GM23338 (cell line): ENCODE data around the gene ANTXR2. TPM values are rescaled to one million over a fixed set of nuclear protein-coding genes. Genes with fewer than 3 reads are reported as not detected.

Experiments used
- ATAC-seq: fragments of 200-7000 bp; cut with Tn5 transposase; 3 replicates; pipeline ENCODE4 v1.9.1; 2020
- DNase-seq: peaks from one replicate; pipeline ENCODE4 v3.0.0-alpha.2; 2015; ENCODE audit warnings: low spot score
- H2AFZ ChIP-seq: fragments of 200-600 bp; sonication (generic); 2 replicates; pipeline ENCODE4 v1.8.0; 2016; ENCODE audit warnings: antibody characterized with exemption, mild to moderate bottlenecking, moderate library complexity
- H3F3A ChIP-seq: fragments of 200-600 bp; sonication (generic); replicated peaks from 2 replicates; pipeline ENCODE4 v1.8.0; 2017; ENCODE audit warnings: antibody characterized with exemption, mixed run types, low read depth
- H3K27ac ChIP-seq: fragments of 200-600 bp; sonication (generic); 2 replicates; pipeline ENCODE4 v1.6.1; 2016; ENCODE audit warnings: low read depth
- H3K27me3 ChIP-seq: fragments of 200-600 bp; sonication (generic); 2 replicates; pipeline ENCODE4 v1.8.0; 2016; ENCODE audit warnings: mild to moderate bottlenecking, mixed run types, moderate library complexity; ENCODE audit not compliant: insufficient read depth
- H3K36me3 ChIP-seq: fragments of 200-600 bp; sonication (generic); 2 replicates; pipeline ENCODE4 v1.8.0; 2016; ENCODE audit warnings: mild to moderate bottlenecking; ENCODE audit not compliant: insufficient read depth
- H3K4me1 ChIP-seq: fragments of 200-600 bp; sonication (generic); 2 replicates; pipeline ENCODE4 v1.8.0; 2016; ENCODE audit warnings: mild to moderate bottlenecking, moderate library complexity; ENCODE audit not compliant: insufficient read depth
- H3K4me2 ChIP-seq: fragments of 200-600 bp; sonication (generic); 2 replicates; pipeline ENCODE4 v1.7.1; 2017; ENCODE audit warnings: mixed run types
- H3K4me3 ChIP-seq: fragments of 200-600 bp; sonication (generic); 2 replicates; pipeline ENCODE4 v1.6.1; 2016; ENCODE audit warnings: mixed run types
- H3K79me2 ChIP-seq: fragments of 200-600 bp; sonication (generic); replicated peaks from 2 replicates; pipeline ENCODE4 v1.8.0; 2017; ENCODE audit warnings: mild to moderate bottlenecking; ENCODE audit not compliant: insufficient read depth
- H3K9me2 ChIP-seq: fragments of 200-600 bp; sonication (generic); 2 replicates; pipeline ENCODE4 v1.8.0; 2017; ENCODE audit not compliant: insufficient read depth
- H4K20me1 ChIP-seq: fragments of 200-600 bp; sonication (generic); replicated peaks from 2 replicates; pipeline ENCODE4 v1.8.0; 2017; ENCODE audit warnings: mild to moderate bottlenecking; ENCODE audit not compliant: insufficient read depth
- H3K27ac Mint-ChIP-seq: 2 replicates; pipeline ENCODE4 v1.8.0; 2020; ENCODE audit warnings: inconsistent platforms, mild to moderate bottlenecking, moderate library complexity, mixed read lengths
- H3K27me3 Mint-ChIP-seq: 3 replicates; pipeline ENCODE4 v1.8.0; 2022; ENCODE audit warnings: low read depth, mild to moderate bottlenecking, moderate library complexity, mixed read lengths, inconsistent platforms; ENCODE audit not compliant: insufficient read depth, poor library complexity
- H3K36me3 Mint-ChIP-seq: 3 replicates; pipeline ENCODE4 v1.8.0; 2021; ENCODE audit warnings: low read depth, mild to moderate bottlenecking, inconsistent platforms, moderate library complexity, mixed read lengths
- H3K4me1 Mint-ChIP-seq: 3 replicates; pipeline ENCODE4 v1.8.0; 2020; ENCODE audit warnings: mild to moderate bottlenecking, inconsistent platforms, mixed read lengths
- H3K4me3 Mint-ChIP-seq: 3 replicates; pipeline ENCODE4 v1.8.0; 2021; ENCODE audit warnings: moderate library complexity, mild to moderate bottlenecking, inconsistent platforms, mixed read lengths
- H3K9me3 Mint-ChIP-seq: 3 replicates; pipeline ENCODE4 v1.8.0; 2020; ENCODE audit warnings: moderate library complexity, mild to moderate bottlenecking, inconsistent platforms, mixed read lengths
- CREB1 ChIP-seq: fragments of 250-450 bp; sonication (Bioruptor Pico); IDR thresholded peaks from 2 replicates; pipeline ENCODE4 v1.5.0; 2020; ENCODE audit warnings: low read depth, mild to moderate bottlenecking, moderate library complexity
- EZH2 ChIP-seq: fragments of 200-600 bp; sonication (generic); IDR thresholded peaks from one replicate; pipeline ENCODE4 v1.8.0; 2017; ENCODE audit warnings: antibody characterized with exemption, mild to moderate bottlenecking, low read depth; ENCODE audit not compliant: unreplicated experiment
- JUNB ChIP-seq: IDR thresholded peaks from one replicate; pipeline ENCODE4 v1.6.1; 2016; ENCODE audit warnings: antibody characterized with exemption; ENCODE audit not compliant: unreplicated experiment
- NANOG ChIP-seq: IDR thresholded peaks from 2 replicates; pipeline ENCODE4 v1.6.1; 2016; ENCODE audit warnings: antibody characterized with exemption, borderline replicate concordance
- POLR2AphosphoS5 ChIP-seq: IDR thresholded peaks from 2 replicates; pipeline ENCODE4 v1.6.1; 2016; ENCODE audit warnings: antibody characterized with exemption, low read depth
- STAT1 ChIP-seq: IDR thresholded peaks from one replicate; pipeline ENCODE4 v1.6.1; 2016; ENCODE audit warnings: antibody characterized with exemption; ENCODE audit not compliant: unreplicated experiment
- ZNF114 ChIP-seq: fragments of 250-450 bp; sonication (Bioruptor Pico); IDR thresholded peaks from 2 replicates; pipeline ENCODE4 v1.5.0; 2020; ENCODE audit warnings: mild to moderate bottlenecking, moderate library complexity
- ZNF331 ChIP-seq: fragments of 250-450 bp; sonication (Bioruptor Pico); IDR thresholded peaks from 2 replicates; pipeline ENCODE4 v1.5.0; 2020; ENCODE audit warnings: low read depth, mild to moderate bottlenecking, moderate library complexity
- polyA plus RNA-seq: library from polyadenylated mRNA; unstranded; fragments of >200 nt; fragmentation: Nextera tagmentation; extraction: Ambion mirVana; gene quantifications from 2 replicates; pipeline ENCODE4 v1.2.1, GENCODE V29; 2016
- total RNA-seq: library from RNA; depleted of rRNA; stranded (reverse); fragments of >200 nt; shearing (Covaris generic); gene quantifications from 2 replicates; pipeline ENCODE4 v1.2.3, GENCODE V29; 2014
- TF ChIP-seq, protein P1 (sequence below): IDR thresholded peaks from one replicate; pipeline ENCODE4 v1.6.1; 2018; ENCODE audit warnings: antibody characterized with exemption; ENCODE audit not compliant: unreplicated experiment
- TF ChIP-seq, protein P2 (sequence below), 2 experiments: fragments of 200-600 bp in 1 of 2; sonication (generic) in 1 of 2; conservative IDR thresholded peaks; 2 replicates each; pipeline versions ENCODE4 v1.5.1 to v1.6.1; 2016 to 2017; ENCODE audit warnings: antibody characterized with exemption in 2 of 2, low read depth in 2 of 2, mild to moderate bottlenecking in 2 of 2, moderate library complexity in 1 of 2
- TF ChIP-seq, protein P3 (sequence below): IDR thresholded peaks from 2 replicates; pipeline ENCODE4 v1.6.1; 2016; ENCODE audit warnings: antibody characterized with exemption
- TF ChIP-seq, protein P4 (sequence below): fragments of 250-450 bp; sonication (Bioruptor Pico); IDR thresholded peaks from 2 replicates; pipeline ENCODE4 v1.5.0; 2020; ENCODE audit warnings: mild to moderate bottlenecking, moderate library complexity

The ANTXR2 gene
- total and polyA plus RNA-seq, 2 experiments from 2014 or later, result 2.0 to 5.3 TPM

DNA sequence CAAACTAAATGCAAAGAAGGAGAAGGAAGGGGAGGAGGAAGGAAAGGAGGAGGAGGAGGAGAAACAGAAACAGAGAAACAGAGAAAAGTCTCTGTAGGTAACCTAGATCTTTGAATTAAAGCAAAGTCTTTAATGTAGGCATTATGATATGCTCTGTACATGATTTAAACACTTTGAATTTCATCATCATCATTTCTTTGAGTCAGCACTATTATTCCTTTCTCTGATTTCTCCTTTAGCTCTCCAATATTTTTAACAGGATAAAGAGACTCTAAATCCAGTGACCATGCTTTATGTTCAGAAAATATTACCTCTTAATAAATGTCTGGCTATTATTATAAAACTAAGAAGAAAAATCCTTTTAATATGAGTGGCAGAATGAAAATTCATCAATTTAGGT, 124.3 kb downstream of the ANTXR2 start (continued):
- TF ChIP-seq, protein P1, sequence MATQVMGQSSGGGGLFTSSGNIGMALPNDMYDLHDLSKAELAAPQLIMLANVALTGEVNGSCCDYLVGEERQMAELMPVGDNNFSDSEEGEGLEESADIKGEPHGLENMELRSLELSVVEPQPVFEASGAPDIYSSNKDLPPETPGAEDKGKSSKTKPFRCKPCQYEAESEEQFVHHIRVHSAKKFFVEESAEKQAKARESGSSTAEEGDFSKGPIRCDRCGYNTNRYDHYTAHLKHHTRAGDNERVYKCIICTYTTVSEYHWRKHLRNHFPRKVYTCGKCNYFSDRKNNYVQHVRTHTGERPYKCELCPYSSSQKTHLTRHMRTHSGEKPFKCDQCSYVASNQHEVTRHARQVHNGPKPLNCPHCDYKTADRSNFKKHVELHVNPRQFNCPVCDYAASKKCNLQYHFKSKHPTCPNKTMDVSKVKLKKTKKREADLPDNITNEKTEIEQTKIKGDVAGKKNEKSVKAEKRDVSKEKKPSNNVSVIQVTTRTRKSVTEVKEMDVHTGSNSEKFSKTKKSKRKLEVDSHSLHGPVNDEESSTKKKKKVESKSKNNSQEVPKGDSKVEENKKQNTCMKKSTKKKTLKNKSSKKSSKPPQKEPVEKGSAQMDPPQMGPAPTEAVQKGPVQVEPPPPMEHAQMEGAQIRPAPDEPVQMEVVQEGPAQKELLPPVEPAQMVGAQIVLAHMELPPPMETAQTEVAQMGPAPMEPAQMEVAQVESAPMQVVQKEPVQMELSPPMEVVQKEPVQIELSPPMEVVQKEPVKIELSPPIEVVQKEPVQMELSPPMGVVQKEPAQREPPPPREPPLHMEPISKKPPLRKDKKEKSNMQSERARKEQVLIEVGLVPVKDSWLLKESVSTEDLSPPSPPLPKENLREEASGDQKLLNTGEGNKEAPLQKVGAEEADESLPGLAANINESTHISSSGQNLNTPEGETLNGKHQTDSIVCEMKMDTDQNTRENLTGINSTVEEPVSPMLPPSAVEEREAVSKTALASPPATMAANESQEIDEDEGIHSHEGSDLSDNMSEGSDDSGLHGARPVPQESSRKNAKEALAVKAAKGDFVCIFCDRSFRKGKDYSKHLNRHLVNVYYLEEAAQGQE, result no peak
- TF ChIP-seq JUNB (no peak), CREB1 (CRISPR knock-in tag) (no peak), ZNF331 (no peak), ZNF114 (CRISPR knock-in tag) (no peak), POLR2AphosphoS5 (no peak), EZH2 (no peak)
- TF ChIP-seq, protein P2, sequence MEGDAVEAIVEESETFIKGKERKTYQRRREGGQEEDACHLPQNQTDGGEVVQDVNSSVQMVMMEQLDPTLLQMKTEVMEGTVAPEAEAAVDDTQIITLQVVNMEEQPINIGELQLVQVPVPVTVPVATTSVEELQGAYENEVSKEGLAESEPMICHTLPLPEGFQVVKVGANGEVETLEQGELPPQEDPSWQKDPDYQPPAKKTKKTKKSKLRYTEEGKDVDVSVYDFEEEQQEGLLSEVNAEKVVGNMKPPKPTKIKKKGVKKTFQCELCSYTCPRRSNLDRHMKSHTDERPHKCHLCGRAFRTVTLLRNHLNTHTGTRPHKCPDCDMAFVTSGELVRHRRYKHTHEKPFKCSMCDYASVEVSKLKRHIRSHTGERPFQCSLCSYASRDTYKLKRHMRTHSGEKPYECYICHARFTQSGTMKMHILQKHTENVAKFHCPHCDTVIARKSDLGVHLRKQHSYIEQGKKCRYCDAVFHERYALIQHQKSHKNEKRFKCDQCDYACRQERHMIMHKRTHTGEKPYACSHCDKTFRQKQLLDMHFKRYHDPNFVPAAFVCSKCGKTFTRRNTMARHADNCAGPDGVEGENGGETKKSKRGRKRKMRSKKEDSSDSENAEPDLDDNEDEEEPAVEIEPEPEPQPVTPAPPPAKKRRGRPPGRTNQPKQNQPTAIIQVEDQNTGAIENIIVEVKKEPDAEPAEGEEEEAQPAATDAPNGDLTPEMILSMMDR (conservative IDR thresholded peaks at IDR 0.05; ENCODE audit: low read depth in 2 of 2), result no peak
- TF ChIP-seq, protein P3, sequence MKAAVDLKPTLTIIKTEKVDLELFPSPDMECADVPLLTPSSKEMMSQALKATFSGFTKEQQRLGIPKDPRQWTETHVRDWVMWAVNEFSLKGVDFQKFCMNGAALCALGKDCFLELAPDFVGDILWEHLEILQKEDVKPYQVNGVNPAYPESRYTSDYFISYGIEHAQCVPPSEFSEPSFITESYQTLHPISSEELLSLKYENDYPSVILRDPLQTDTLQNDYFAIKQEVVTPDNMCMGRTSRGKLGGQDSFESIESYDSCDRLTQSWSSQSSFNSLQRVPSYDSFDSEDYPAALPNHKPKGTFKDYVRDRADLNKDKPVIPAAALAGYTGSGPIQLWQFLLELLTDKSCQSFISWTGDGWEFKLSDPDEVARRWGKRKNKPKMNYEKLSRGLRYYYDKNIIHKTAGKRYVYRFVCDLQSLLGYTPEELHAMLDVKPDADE, result no peak

DNA sequence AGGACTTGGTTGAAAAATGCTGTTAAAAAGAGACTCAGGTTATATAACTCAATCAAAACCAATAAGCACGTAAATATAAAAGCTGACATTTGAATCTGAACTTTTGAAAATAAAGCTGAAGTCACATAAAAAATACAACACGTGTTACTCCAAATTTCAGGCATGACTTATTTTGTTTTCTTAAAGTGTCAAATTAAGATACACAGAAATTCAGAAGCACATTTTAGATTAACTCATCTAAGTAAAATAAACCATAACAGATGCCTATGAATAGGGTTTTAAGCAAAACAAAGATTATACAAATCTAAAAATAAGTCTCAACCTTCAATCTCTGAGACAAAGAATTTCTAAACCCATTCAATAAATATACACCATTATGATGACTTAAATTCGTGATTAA, 124.8 kb downstream of the ANTXR2 start:
- H3K27me3 Mint-ChIP-seq, result no peaks in the 10 kb centered on the region
- Histone ChIP-seq H4K20me1 (no peaks in the 10 kb centered on the region), H3K9me2 (no peaks in the 10 kb centered on the region), H3K4me1 (no peaks in the 10 kb centered on the region), H3F3A (no peaks in the 10 kb centered on the region), H3K36me3 (no peaks in the 10 kb centered on the region), H3K4me3 (no peak overlapping the region), H3K27me3 (no peaks in the 10 kb centered on the region), H3K4me2 (no peak overlapping the region), H3K27ac (no peak overlapping the region), H3K79me2 (no peaks in the 10 kb centered on the region), H2AFZ (no peak overlapping the region)
- H3K4me3 Mint-ChIP-seq, result no peak overlapping the region
- no peaks in the 10 kb centered on the region for H3K9me3 Mint-ChIP-seq
- no peak for TF ChIP-seq CREB1 (CRISPR knock-in tag)
- no peak for TF ChIP-seq NANOG
- TF ChIP-seq, protein P4, sequence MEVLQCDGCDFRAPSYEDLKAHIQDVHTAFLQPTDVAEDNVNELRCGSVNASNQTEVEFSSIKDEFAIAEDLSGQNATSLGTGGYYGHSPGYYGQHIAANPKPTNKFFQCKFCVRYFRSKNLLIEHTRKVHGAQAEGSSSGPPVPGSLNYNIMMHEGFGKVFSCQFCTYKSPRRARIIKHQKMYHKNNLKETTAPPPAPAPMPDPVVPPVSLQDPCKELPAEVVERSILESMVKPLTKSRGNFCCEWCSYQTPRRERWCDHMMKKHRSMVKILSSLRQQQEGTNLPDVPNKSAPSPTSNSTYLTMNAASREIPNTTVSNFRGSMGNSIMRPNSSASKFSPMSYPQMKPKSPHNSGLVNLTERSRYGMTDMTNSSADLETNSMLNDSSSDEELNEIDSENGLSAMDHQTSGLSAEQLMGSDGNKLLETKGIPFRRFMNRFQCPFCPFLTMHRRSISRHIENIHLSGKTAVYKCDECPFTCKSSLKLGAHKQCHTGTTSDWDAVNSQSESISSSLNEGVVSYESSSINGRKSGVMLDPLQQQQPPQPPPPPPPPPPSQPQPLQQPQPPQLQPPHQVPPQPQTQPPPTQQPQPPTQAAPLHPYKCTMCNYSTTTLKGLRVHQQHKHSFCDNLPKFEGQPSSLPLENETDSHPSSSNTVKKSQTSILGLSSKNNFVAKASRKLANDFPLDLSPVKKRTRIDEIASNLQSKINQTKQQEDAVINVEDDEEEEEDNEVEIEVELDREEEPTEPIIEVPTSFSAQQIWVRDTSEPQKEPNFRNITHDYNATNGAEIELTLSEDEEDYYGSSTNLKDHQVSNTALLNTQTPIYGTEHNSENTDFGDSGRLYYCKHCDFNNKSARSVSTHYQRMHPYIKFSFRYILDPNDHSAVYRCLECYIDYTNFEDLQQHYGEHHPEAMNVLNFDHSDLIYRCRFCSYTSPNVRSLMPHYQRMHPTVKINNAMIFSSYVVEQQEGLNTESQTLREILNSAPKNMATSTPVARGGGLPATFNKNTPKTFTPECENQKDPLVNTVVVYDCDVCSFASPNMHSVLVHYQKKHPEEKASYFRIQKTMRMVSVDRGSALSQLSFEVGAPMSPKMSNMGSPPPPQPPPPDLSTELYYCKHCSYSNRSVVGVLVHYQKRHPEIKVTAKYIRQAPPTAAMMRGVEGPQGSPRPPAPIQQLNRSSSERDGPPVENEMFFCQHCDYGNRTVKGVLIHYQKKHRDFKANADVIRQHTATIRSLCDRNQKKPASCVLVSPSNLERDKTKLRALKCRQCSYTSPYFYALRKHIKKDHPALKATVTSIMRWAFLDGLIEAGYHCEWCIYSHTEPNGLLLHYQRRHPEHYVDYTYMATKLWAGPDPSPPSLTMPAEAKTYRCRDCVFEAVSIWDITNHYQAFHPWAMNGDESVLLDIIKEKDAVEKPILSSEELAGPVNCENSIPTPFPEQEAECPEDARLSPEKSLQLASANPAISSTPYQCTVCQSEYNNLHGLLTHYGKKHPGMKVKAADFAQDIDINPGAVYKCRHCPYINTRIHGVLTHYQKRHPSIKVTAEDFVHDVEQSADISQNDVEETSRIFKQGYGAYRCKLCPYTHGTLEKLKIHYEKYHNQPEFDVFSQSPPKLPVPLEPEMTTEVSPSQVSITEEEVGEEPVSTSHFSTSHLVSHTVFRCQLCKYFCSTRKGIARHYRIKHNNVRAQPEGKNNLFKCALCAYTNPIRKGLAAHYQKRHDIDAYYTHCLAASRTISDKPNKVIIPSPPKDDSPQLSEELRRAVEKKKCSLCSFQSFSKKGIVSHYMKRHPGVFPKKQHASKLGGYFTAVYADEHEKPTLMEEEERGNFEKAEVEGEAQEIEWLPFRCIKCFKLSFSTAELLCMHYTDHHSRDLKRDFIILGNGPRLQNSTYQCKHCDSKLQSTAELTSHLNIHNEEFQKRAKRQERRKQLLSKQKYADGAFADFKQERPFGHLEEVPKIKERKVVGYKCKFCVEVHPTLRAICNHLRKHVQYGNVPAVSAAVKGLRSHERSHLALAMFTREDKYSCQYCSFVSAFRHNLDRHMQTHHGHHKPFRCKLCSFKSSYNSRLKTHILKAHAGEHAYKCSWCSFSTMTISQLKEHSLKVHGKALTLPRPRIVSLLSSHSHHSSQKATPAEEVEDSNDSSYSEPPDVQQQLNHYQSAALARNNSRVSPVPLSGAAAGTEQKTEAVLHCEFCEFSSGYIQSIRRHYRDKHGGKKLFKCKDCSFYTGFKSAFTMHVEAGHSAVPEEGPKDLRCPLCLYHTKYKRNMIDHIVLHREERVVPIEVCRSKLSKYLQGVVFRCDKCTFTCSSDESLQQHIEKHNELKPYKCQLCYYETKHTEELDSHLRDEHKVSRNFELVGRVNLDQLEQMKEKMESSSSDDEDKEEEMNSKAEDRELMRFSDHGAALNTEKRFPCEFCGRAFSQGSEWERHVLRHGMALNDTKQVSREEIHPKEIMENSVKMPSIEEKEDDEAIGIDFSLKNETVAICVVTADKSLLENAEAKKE (CRISPR knock-in tag), result no peak
- no peak for TF ChIP-seq STAT1
- no peak overlapping the region for H3K27ac Mint-ChIP-seq
- H3K4me1 Mint-ChIP-seq, result peaks cover 2% of the 10 kb centered on the region; the same call in 1 of the 3 replicates
- no peak for ATAC-seq
- no peaks in the 10 kb centered on the region for H3K36me3 Mint-ChIP-seq
- DNase-seq, result no peak
